Stimulated activated naive CD4-positive, alpha-beta T cell treated with Interleukin-2 at 50 U/mL for 16 hours (primary cell): ENCODE data around the gene PLEKHJ1.

Experiments
- DNase-seq: peaks from one replicate; lab custom pipeline; 2025; lab: John Stamatoyannopoulos, UW

PLEKHJ1 gene

DNA sequence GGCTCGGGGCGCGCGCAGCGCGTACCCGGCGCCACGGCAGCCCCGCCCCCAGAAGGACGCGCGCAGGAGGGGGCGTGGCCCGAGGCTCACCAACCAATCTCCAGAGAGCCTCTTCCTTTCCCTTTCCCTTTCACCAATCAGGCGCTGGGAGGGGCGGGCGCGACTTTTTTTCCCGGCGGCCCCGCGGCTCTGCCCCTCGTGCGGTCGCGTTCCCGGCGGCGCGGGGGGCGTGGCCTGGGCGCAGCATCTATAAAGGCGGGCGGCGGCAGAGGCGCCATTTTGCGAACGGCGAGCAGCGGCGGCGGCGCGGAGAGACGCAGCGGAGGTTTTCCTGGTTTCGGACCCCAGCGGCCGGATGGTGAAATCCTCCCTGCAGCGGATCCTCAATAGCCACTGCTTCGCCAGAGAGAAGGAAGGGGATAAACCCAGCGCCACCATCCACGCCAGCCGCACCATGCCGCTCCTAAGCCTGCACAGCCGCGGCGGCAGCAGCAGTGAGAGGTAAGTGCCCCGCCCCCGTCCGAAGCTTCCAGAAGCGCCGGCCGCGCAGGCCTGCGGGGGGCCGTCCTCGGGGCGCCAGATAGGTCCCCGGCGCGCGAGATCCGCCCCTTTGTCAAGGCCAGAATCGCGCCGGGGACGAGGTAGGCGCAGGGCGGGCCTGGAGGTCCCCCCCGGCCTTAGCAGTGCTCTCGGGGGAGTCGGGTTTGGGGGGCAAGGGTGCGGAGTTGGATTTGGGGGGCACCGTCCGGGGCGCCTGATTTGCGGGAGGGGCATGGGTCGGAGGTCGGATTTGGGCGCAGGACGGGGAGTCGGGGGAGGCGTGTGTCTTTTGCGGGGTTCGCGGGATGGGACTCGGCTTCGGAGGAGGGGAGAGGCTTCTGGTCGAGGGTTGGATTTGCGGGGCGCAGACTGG, 33.4 kb upstream of the PLEKHJ1 start:
- peak; percentile 97 for DNase-seq

DNA sequence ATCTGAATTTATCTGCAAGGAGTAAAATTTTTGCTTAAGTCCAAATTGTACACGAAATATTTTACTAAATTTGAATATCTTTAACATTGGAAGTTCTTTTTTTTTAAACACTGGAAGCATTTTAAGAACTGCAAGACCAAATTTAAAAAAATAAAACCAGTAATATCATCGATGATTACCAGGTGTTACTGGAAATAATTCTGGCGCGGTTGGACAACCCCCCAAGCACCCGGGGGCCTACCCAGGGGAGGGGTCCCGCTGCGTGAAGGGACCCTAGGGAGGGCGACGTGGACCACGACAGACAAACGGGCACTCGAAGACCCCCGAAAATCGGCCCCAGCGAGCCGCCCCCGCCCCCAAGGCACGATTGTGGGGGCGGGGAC, 32.7 kb upstream of the PLEKHJ1 start:
- no peak for DNase-seq

DNA sequence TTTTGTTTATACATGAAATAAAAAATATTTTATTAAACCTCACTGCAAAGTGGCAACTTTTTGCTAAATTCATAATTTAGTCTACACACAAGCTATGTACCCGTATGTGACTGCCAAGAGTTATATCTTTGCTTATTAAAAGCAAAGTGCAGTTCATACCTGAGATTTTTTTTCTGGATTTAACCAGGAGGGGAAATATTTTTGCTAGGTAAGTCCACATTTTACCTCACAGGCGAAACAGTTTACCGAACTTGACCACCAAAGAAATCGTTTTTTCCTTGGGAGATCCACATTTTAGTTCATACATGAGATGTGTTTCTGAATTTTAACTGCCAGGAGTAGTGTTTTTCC, 32.3 kb upstream of the PLEKHJ1 start:
- no peak for DNase-seq

DNA sequence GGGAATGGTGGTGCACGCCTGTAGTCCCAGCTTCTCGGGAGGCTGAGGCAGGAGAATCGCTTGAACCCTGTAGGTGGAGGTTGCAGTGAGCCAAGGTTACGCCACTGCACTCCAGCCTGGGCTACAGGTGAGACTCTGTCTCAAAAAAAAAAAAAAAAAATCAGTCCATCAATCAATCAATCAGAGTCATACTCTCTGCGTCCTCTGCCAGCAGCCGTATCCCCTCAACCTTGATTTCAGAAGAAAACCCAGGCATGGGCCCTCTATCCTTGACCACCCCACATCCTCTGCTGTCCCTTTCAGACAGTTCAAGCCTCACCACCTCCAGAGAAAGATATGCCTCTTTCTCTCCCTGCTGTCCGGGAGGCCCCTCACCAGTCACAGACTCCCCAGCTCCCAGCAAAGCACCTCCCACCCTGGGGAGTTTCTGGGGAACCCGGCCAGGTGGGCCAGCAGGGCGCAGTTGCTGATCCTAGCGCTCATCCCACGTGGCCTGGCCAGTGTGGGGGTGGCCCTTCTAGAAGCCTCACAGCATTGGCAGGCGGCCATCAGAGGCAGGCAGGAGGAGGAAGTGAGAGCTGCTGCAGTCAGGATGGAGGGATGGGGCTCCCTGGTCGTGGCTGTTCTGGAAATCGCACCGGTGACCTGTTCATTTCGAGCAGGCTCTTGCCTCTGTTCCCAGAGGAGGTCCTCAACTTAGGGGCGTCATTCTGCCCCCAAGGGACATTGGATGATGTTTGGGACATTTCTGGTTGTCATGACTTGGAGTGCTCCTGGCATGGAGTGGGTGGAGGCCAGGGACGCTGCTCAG, 30.3 kb upstream of the PLEKHJ1 start:
- DNase-seq = no peak

DNA sequence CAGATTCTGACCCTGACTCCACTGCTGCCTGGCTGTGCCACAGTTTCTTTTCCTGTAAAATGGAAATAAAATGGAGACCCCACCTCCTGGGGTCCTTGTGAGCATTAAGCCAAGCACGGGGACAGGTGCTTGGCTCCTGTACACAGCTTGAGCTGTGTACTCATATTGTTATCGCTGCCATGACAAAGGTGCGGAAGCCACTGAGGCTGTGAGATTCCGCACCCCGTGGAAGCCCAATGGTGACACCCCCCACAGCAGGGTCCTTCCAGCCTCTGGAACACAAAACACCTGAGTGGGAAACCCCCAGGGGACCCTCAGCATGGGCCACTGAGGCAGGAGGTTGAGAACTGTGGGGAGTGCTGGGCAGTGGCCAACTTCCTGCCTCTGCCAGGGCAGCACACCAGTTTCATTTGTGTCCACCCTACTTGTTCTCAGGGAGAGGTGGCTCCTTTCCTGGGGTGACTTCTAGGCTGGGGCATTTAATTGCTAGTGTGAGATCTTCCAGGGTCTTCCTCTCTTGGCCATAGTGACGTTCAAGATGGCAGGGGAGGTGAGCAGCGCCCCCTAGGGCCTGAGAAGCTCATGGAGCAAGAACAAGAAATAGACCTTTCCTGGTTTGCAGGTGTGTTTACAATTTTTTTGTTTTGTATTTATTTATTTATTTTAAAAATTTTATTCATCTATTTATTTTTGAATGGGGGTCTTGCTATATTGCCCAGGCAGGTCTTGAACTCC, 25.5 kb upstream of the PLEKHJ1 start:
- peak; percentile 45 for DNase-seq

DNA sequence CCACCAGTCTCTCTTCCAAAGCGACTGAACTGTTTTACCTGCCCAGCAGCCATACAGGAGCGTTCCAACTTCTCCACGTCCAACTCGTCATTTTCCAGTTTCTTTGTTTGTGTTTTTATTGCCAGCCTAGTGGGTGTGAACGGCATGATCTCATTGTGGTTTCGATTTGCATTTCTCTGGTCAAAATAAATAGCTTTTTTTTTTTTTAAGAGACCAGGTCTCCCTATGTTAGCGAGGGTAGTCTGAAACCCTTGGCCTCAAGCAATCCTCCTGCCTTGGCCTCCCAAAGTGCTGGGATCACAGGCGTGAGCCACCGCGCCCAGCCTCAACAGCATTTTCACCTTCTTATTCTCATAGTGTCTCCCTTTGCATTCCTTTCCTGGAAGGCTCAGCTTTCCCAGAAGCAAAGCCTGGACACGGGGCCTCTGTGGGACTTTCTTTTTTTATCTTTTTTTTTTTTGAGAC, 24.2 kb upstream of the PLEKHJ1 start:
- DNase-seq = no peak

DNA sequence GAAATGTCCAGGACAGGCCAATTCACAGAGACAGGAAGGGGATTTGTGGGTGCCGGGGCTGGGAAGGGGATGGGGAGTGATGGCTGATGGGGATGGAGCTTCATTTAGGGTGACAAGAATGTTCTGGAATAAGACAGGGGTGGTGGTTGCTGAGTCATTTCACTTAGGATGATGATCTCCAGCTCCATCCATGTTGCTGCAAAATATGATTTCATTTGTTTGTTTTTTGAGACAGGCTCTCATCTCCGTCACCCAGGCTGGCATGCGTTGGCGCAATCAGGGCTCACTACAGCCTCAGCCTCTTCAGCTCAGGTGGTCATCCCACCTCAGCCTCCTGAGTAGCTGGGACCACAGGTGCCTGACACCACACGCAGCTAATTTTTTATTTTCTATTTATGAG, 23.2 kb upstream of the PLEKHJ1 start:
- no peak for DNase-seq

DNA sequence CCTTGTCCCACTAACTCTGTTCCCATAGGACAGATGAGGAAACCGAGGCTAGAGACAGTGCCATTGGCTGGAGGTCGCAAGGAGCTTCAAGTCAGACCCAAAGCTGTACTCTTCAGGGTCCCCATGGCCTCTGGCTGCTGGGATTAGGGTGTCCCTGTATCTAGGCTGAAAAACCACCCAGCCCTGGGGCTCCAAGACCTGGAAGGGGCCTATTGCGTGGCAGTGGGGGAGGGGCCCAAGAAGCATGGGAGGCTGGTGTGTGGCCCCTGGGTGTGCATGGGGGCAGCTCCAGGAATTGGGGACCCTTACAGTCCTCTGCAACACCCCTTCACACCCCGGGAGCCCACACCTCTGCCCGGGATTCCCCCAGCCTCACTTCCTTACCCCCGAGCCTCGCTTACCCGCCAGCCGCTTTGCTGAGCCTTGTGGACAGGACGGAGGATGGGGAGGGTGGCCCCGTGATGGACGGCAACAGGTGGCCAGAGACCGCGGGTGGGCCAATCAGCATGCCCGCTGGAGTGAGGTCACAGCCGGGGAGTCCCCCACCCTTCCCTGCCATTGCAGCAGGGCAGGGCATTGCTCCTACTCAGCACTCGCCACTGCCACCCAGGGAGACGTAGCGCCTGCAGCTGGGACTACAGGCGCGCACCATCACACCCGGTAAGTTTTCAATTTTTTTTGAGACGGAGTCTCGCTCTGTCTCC, 20.0 kb upstream of the PLEKHJ1 start, which contains the start of gene JSRP1:
Gene JSRP1, minus strand, starts transcription at position 436 of the 704 bp plus-strand sequence. CDS start 1,103 bp downstream, outside the sequence.
- no peak for DNase-seq

DNA sequence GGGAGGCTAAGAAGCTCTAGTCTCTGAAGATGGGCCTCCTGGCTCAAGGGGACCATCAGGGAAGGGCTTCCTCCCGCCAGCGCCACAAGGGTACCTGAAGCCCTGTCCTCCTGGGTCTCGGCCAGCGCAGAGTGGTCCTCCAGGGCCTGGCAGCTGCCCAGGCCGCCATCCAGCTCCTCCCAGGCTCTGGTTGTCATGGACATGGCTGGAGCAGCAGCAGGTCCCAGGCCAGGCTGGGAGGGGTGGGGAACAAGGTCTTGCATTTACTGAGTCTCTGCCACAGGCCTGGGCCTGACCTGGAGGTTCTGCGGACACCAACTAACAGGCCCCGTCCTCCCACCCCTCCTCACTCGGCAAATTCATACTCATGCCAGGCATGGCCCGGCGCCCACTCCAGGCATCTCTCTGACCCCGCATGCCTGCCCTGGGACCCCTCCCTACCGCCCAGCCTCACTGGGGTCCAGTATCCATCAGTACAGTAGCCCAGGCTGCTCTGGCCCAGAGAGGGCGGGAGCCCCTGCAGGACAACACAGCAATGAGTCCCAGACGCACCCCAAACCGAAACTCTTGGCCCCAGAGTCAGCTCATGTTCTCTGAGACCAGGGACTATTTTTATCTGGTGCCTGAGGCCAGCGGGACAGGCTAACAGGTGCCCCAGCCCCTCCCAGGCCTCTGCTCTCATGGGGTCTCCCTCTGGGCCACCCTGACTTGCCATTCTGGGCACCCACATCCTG, 19.1 kb upstream of the PLEKHJ1 start:
- DNase-seq = no peak

DNA sequence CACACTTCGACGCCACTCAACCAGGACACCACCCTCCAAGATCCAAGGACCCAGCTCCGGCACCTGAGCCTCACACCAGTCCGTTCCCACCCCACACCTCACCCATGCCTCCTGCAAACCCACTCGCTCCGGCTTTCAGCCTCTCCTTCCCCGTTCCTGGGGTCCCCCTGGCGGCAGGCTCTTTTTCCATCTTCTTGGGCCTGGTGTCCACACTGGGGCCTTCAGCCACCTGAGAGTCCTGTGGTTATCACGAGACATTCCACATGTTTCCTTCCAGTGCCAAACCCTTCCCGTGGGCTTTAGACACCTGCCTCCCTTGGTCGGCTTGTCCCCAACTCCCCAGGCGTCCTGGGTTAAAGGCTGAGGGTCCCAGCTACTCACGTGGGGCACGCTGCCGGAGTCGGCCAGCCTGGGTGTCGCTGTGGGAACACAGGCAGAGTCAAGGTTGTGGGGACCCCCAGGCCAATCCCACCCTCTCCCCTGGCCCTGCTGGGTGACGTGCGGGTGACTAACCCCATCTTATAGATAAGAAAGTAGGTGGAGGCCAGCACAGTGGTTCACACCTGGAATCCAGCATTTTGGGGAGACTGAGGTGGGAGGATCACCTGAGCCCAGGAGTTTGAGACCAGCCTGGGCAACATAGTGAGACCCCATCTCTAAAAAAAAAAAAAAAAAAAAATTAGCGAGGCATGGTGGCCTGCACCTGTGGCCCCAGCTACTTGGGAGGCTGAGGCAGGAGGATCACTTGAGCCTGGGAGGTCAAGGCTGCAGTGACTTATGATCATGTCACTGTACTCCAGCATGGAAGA, 18.1 kb upstream of the PLEKHJ1 start:
- DNase-seq = no peak

DNA sequence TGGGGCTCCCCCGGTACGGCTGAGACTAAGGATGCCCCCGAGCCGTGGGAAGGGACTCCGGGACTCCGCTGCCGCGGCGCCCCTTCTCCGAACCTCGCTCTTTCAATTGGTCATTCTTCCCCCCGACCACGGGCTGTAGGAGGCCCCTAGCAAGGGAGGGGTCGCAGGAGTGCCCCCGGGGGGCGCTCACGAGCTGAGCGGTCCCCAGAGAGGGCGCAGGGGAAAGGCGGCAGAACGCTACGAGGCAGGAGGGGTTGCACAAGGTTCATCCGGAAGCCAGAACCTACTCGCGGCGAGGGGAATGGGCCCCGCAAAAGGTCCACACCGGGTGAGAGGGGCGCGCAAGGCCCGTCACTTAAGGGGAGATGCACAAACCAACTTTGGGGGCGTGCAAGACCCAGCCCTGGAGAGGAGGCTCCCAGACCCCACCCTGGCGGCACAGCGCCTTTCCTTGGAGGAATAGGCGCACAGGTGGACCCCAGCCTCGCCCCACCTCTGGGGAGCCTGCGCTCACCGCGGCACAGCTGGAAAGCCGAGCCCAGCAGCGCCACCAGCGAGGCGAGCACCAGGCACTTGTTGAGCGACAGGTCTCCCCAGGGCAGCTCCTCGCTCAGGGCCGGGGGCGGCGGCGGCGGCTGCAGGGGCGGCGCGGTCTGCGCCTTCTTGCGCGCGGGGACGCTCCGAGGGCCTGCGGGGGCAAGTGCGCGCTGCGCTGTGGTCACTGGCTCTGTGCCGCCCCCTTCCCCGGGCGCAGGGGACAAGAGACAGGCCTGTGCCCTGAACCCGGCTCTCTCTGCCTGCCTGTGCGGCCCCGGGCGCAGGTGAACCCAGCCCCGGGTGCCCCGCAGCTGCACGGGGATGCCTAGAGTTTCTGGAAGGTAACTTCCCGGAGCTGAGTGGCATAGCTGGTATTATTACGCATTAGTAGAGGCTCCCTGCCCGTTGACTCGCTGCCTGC, 17.3 kb upstream of the PLEKHJ1 start:
- peak; percentile 23 for DNase-seq

DNA sequence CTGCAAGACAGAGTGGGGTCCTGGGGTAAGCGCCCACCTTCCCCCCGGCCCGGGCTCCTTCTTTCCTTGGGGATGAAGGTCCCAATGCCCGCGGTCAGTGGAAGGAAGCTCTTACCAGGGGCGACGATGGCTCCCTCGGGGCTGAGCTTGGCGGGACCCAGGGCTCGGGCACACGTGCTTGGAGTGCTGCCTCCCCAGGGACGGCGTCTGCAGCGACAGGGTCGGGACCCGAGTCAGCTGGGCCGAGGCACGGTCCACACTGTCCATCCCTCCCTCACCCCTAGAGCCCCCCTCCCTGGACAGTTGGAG, 16.6 kb upstream of the PLEKHJ1 start:
- no peak for DNase-seq

DNA sequence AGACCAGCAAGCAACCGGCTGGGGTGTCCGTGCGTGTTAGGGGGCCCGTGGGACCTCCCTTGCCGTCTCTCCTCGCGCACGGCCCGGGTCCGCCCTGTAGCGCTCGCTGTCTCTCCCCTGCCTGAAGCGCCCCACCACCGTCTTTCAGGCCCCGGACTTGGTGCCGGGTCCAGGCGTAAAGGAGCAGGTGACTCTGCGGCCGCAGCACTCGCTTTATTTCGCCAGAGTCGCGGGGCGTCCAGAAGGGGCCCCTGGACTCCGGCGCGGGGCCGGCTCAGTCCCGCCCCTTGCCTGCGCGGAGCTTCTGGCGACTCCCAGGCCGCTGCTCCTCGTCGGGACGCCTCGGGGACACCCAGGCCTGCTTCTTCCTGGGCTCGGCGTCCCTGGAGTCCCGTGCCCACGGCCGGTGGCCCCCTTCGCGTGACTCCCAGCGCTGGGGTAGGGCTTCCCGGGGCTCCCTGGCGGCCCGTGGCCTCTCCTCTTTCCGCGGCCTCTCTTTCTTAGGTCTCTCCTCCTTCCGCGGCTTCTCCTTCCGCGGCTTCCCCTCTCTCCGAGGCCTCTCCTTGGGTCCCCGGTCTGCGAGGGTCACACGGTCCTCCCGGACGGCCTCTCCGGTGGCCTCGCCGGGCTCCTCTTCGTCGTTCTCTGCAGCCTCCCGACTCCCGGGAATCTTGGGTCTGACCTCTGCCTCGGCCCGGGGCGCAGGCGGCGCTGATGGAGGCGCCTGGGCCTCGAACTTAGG, 16.1 kb upstream of the PLEKHJ1 start:
- DNase-seq = no peak

DNA sequence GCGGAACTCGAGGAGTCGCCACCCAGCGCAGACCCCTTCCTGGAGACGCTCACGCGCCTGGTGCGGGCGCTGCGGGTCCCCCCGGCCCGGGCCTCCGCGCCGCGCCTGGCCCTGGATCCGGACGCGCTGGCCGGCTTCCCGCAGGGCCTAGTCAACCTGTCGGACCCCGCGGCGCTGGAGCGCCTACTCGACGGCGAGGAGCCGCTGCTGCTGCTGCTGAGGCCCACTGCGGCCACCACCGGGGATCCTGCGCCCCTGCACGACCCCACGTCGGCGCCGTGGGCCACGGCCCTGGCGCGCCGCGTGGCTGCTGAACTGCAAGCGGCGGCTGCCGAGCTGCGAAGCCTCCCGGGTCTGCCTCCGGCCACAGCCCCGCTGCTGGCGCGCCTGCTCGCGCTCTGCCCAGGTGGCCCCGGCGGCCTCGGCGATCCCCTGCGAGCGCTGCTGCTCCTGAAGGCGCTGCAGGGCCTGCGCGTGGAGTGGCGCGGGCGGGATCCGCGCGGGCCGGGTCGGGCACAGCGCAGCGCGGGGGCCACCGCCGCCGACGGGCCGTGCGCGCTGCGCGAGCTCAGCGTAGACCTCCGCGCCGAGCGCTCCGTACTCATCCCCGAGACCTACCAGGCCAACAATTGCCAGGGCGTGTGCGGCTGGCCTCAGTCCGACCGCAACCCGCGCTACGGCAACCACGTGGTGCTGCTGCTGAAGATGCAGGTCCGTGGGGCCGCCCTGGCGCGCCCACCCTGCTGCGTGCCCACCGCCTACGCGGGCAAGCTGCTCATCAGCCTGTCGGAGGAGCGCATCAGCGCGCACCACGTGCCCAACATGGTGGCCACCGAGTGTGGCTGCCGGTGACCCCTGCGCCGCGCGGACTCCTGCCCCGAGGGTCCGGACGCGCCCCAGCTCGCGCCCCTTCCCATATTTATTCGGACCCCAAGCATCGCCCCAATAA, 15.3 kb upstream of the PLEKHJ1 start:
- no peak for DNase-seq

DNA sequence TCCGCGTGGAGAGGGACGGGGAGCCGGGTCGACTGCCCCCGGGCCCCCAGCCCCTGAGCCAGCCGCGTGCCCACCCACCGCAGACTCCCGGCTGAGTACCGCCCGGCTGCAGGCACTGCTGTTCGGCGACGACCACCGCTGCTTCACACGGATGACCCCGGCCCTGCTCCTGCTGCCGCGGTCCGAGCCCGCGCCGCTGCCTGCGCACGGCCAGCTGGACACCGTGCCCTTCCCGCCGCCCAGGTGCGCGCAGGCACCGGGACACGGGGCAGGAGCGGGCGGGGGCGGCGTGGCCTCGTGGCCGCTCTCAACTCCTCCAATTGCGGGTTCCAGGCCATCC, 14.6 kb upstream of the PLEKHJ1 start:
- DNase-seq = no peak

DNA sequence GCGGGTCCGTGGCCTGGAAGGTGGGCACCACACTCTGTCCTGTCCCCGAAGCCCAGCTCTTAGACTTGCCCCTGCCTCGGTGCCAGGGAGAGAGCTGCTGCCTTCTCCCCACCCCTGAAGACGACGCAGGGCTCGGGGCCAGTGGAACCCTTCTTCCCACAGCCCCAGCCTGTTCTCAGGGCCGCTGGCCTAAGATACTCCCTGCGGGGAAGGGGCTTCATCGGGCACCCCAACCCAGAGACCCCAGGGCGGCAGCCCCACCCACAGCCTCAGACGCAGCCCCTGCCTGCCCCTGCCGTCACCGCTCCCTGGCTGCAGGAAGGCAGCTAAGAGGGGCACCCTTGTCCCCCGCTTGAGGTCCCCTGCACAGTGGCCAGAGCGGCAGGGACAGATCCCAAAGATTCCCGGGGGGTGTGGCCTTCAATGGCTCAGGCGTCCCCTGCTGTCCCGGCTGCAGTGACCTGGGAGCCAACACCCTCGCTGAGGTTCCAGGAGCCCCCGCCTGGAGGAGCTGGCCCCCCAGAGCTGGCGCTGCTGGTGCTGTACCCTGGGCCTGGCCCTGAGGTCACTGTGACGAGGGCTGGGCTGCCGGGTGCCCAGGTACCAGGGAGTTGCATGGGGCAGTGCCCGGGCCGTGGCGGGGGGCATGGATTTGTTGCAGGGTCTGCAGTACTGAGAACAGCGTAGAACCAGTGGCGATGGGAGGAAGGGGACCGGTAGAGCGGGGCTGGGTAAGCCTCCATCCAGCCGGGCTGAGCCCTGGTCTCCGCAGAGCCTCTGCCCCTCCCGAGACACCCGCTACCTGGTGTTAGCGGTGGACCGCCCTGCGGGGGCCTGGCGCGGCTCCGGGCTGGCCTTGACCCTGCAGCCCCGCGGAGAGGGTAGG, 14.0 kb upstream of the PLEKHJ1 start:
- no peak for DNase-seq
